Bronchial epithelial cell (primary cell): ENCODE measurements around the gene ARHGAP10. TPM values are rescaled to one million over a fixed set of nuclear protein-coding genes. Genes with fewer than 3 reads are reported as not detected.

Source experiments
- DNase-seq: peaks from one replicate; pipeline ENCODE4 v3.0.0-alpha.2; 2010; ENCODE audit warnings: low read depth
- FAIRE-seq: peaks from 2 replicates; lab custom pipeline; 2011; peaks lifted over from hg19 to GRCh38; lab: Jason Lieb, UNC
- H3K27me3 ChIP-seq: 2 replicates; pipeline ENCODE4 v1.5.1; 2011; ENCODE audit warnings: low read length; ENCODE audit not compliant: control insufficient read depth, insufficient read depth
- H3K36me3 ChIP-seq: 2 replicates; pipeline ENCODE4 v1.5.1; 2011; ENCODE audit warnings: low read length; ENCODE audit not compliant: control insufficient read depth, insufficient read depth
- H3K4me3 ChIP-seq: 2 replicates; pipeline ENCODE4 v1.5.1; 2011; ENCODE audit warnings: mild to moderate bottlenecking, low read depth, low read length, control low read depth
- total RNA-seq: library from RNA; depleted of rRNA; stranded (reverse); fragments of >200 nt; gene quantifications from 2 replicates; pipeline ENCODE4 v1.2.1, GENCODE V29; 2014
- TF ChIP-seq, protein P1 (sequence below): IDR thresholded peaks from 2 replicates; pipeline ENCODE4 v1.5.1; 2011; ENCODE audit warnings: mild to moderate bottlenecking, moderate library complexity, low read length, control low read depth, inconsistent platforms; ENCODE audit not compliant: insufficient read depth, severe bottlenecking

Gene ARHGAP10
- total RNA-seq, 1 donor from 2014 or later: 8.4 TPM

DNA sequence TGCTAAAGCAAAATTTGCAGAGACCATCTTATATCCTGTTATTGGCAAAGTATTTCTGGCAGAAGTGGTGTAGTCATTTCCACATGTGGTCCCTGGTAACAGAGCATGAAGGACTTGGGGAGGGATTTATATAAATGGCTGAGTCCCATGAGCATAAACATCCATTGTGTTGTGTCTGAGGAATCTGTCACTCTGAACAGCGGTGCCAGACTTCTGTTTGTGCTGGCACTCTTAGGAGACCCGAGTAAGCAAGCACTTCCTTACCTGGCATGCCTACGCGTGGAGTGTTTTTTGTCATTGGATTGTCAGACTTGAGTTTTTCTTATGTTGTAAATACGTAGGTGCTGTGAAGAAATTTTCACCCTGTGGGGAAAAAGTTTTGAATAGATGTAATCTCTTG is 285.9 kb downstream of the ARHGAP10 start:
- TF ChIP-seq, protein P1, sequence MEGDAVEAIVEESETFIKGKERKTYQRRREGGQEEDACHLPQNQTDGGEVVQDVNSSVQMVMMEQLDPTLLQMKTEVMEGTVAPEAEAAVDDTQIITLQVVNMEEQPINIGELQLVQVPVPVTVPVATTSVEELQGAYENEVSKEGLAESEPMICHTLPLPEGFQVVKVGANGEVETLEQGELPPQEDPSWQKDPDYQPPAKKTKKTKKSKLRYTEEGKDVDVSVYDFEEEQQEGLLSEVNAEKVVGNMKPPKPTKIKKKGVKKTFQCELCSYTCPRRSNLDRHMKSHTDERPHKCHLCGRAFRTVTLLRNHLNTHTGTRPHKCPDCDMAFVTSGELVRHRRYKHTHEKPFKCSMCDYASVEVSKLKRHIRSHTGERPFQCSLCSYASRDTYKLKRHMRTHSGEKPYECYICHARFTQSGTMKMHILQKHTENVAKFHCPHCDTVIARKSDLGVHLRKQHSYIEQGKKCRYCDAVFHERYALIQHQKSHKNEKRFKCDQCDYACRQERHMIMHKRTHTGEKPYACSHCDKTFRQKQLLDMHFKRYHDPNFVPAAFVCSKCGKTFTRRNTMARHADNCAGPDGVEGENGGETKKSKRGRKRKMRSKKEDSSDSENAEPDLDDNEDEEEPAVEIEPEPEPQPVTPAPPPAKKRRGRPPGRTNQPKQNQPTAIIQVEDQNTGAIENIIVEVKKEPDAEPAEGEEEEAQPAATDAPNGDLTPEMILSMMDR: no peak
- Histone ChIP-seq H3K4me3 (no peak overlapping the region), H3K36me3 (no peaks in the 10 kb centered on the region), H3K27me3 (no peaks in the 10 kb centered on the region)
- DNase-seq (no peak), FAIRE-seq (no peak)

DNA sequence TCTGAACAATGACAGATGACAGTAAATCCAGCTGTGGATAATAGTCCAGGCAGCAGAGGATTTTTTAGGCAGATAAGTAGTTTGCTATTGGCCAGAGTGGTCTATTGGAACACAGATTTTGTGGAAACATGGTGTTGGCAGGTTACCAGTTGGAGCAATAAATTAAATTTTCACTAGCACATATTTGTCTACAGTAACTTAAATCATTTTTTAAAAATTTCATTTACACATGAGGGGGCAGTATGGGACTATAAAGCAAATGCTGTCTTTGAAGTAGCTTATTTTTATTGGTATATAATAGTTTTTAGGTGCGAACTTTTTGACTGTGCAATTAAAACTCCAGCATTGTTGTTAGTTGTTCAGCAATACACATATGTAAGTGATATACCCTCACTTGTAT is 289.8 kb downstream of the ARHGAP10 start:
- FAIRE-seq: no peak
- no peak for DNase-seq
- Histone ChIP-seq H3K4me3 (no peak overlapping the region), H3K36me3 (no peaks in the 10 kb centered on the region), H3K27me3 (no peaks in the 10 kb centered on the region)
- TF ChIP-seq, protein P1: no peak

DNA sequence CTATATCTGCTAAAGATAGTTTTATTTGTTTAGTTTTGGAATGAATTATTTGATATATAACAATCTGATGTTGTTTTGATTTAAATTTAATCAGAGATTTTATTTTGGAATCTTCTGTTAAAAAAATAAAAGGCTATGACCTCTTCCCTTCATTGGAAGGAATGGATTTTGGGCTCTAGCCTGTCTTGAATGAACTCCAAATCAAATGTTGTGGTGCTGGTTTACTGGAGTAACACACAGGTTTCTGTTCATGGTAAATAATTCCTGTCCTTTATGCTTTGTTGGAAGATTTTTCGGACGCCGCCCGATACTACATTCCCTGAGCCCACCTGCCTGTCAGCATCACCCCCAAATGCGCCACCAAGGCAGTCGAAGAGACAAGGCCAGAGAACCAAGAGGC is 291.1 kb downstream of the ARHGAP10 start:
- no peak overlapping the region for H3K4me3 ChIP-seq
- FAIRE-seq (no peak), DNase-seq (no peak)
- no peaks in the 10 kb centered on the region for H3K36me3 ChIP-seq
- H3K27me3 ChIP-seq: no peaks in the 10 kb centered on the region
- TF ChIP-seq, protein P1: no peak

DNA sequence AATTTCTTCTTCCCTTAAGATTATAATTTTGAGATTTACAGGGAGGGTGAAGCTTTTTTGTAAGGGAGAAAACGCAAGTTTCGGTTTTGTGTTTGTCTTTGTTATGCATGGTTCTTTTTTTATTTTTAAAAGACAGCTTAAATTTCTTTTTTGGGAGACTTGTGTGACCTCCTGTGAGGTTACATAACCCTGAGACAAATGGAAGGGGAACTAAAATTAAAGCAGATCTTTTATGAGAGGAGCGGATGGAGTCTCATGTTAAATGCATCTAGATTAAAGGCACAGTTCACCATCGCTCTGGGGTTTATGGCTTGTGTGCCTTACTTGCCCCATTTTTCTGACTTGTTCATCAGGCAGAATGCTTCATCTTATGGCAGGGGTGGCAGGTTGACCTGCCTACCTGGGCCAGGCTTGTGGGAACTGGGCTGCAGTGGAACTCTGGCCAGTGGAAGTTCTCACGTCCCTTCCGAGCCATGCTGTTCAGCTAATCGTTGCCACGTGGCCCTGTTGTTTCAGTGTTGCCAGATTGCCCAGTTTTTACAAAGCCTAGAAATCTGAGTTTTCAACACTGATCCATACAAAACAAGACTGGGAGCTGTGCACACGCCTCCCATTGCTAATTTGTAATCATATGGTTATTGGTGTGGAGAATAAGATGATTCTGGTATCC is 291.8 kb downstream of the ARHGAP10 start:
- TF ChIP-seq, protein P1: no peak
- Histone ChIP-seq H3K36me3 (no peaks in the 10 kb centered on the region), H3K27me3 (no peaks in the 10 kb centered on the region), H3K4me3 (no peak overlapping the region)
- FAIRE-seq: peak; percentile 89
- DNase-seq: no peak

DNA sequence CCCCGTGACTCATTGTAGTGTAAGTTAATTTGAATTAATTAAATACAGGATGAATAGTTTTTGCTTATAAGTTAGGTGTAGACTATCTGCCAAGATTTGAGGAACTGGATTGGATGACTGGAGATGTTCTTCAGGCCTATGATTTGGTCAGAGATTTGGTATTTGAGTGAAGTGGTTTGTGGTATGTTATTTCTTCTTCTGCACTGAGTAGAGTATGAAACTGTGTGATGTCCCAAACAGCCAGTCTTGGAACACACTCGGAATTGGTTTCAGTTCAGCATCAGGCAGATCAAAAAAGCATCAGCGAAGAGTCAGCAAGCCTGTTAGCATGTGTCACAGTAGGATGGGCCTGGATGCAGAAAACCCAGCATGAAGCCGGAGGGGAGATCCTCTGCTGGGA is 294.1 kb downstream of the ARHGAP10 start:
- H3K36me3 ChIP-seq: no peaks in the 10 kb centered on the region
- H3K4me3 ChIP-seq: no peak overlapping the region
- DNase-seq: no peak
- FAIRE-seq: no peak
- TF ChIP-seq, protein P1: no peak
- no peaks in the 10 kb centered on the region for H3K27me3 ChIP-seq

DNA sequence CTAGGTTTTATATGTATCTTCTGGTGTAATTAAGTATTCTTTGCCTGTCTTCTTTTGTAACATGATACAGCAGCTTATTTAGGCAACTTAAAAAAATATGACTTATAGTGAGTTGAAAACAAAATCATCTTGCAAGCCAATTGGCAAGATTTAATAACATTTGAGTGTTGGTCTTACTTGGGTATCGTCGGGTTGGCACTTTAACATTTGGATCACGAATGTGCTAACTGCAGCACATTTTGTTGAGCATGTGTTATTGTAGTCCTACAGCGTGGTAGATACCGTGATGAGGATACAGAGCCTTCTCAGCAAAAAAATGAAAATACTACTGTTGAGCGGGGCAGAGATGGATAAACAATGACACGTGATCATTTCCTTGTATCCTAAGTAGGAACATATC is 295.3 kb downstream of the ARHGAP10 start:
- TF ChIP-seq, protein P1: no peak

More for the DNA sequence above, 295.3 kb downstream of the ARHGAP10 start:
- no peak for FAIRE-seq
- DNase-seq: no peak
- Histone ChIP-seq H3K36me3 (no peaks in the 10 kb centered on the region), H3K27me3 (no peaks in the 10 kb centered on the region), H3K4me3 (no peak overlapping the region)
